Adrenal gland (tissue), 5 donors: ENCODE data around the gene TTF1.

Experiments used
- CTCF ChIP-seq, 6 experiments: fragments of 450-650 bp in 4 of 6; fragments of 200-600 bp in 2 of 6; sonication (generic) in 1 of 6; IDR thresholded peaks; 1 replicate in 5 of 6; 2 replicates in 1 of 6; pipeline versions ENCODE4 v1.5.1 to v1.8.0; 2016 to 2021; ENCODE audit warnings: antibody characterized with exemption in 6 of 6, mild to moderate bottlenecking in 2 of 6, moderate library complexity in 1 of 6
- POLR2A ChIP-seq, 2 donors: fragments of 450-650 bp; IDR thresholded peaks; one replicate each; pipeline ENCODE4 v1.6.1; 2017; ENCODE audit warnings: antibody characterized with exemption in 2 of 2, mild to moderate bottlenecking in 2 of 2, moderate library complexity in 1 of 2
- donor health status: DM: no; HTN: no; CAD: no.

- no peak for TF ChIP-seq CTCF (IDR thresholded peaks at IDR 0.05)
- no peak for TF ChIP-seq POLR2A (IDR thresholded peaks at IDR 0.05)
Observed at GRCh38 chr9:132430998-132431397, 24.4 kb upstream of the TTF1 start.
